ENCODE data around the gene PLD2. TPM values are rescaled to one million over a fixed set of nuclear protein-coding genes. Genes with fewer than 3 reads are reported as not detected.

PLD2 gene
- total and polyA plus RNA-seq, 7 experiments from 2014 or later = 1.5 to 42.7 (median 25.2) TPM

- intact Hi-C loops (cut with micrococcal nuclease) = no loop called here
- no peak overlapping the region for H3K27ac ChIP-seq (ENCODE audit: low read depth, low read length)
- no peaks in the 10 kb centered on the region for H3K27me3 ChIP-seq (ENCODE audit: control insufficient read depth in 2 of 2, insufficient read depth in 2 of 2, low read length in 2 of 2)
- peak overlapping the region in 1 of 10 donors; percentile 23 for H3K4me3 Mint-ChIP-seq
- peaks cover 0 to 15% (median 4%) of the 10 kb centered on the region in 5 donors for H3K36me3 Mint-ChIP-seq
- peak overlapping the region in 2 of 9 donors; percentile 25 to 34 for H3K27ac Mint-ChIP-seq
- DNase-seq = no peak
- ATAC-seq = no peak
- POLR2A ChIA-PET = interaction anchor here (1.0 kb wide), 1 partner anchor 10 kb away, joined by 3 read pairs; no protein-coding TSS in a partner anchor
- peaks cover 0 to 2% (median 0%) of the 10 kb centered on the region in 5 donors for H3K27me3 Mint-ChIP-seq
- H3K9me3 ChIP-seq (ENCODE audit: control insufficient read depth in 2 of 3, low read length in 3 of 3) = no peaks in the 10 kb centered on the region
- H3K4me3 ChIP-seq (ENCODE audit: low read length) = no peak overlapping the region
- CTCF ChIA-PET = no interaction called here
- H3K4me1 Mint-ChIP-seq = peaks cover 11 to 14% (median 12%) of the 10 kb centered on the region in 7 donors
- peaks cover 7% of the 10 kb centered on the region in 2 donors for H3K4me1 ChIP-seq (ENCODE audit: control insufficient read depth in 2 of 2, insufficient read depth in 2 of 2, low read length in 2 of 2)
- peaks cover 0 to 19% (median 0%) of the 10 kb centered on the region in 3 experiments for H3K36me3 ChIP-seq (ENCODE audit: control insufficient read depth in 2 of 3, insufficient read depth in 3 of 3, low read length in 3 of 3)
- no peaks in the 10 kb centered on the region for H3K9me3 Mint-ChIP-seq
These were observed 6.3 kb upstream of the PLD2 start for GRCh38 chr17:4800462-4801196.

- CTCF ChIA-PET = no interaction called here
- peaks cover 0 to 5% of the 10 kb centered on the region in 2 donors for H3K4me1 ChIP-seq (ENCODE audit: control insufficient read depth in 2 of 2, insufficient read depth in 2 of 2, low read length in 2 of 2)
These were observed 4.7 kb upstream of the PLD2 start, which contains the start of gene C17orf114 for GRCh38 chr17:4802228-4802627. Gene C17orf114 (minus strand): TSS chr17:4802328.

GRCh38 chr17:4806456-4806776, 536 bp upstream of the PLD2 start:
- no peak for DNase-seq
- H3K4me1 ChIP-seq (ENCODE audit: control insufficient read depth in 2 of 2, insufficient read depth in 2 of 2, low read length in 2 of 2) = peaks cover 0 to 5% of the 10 kb centered on the region in 2 donors
- peaks cover 0 to 6% (median 0%) of the 10 kb centered on the region in 3 experiments for H3K36me3 ChIP-seq (ENCODE audit: control insufficient read depth in 2 of 3, insufficient read depth in 3 of 3, low read length in 3 of 3)
- intact Hi-C loops (cut with micrococcal nuclease) = loop anchor here (2.0 to 5.0 kb wide), 2 partner anchors 81 to 82 kb away; no protein-coding TSS in a partner anchor
- CTCF ChIA-PET = no interaction called here
- H3K27me3 ChIP-seq (ENCODE audit: control insufficient read depth in 2 of 2, insufficient read depth in 2 of 2, low read length in 2 of 2) = no peaks in the 10 kb centered on the region
- peak overlapping the region; percentile 21 for H3K4me3 ChIP-seq (ENCODE audit: low read length)
- peaks cover 0 to 7% (median 0%) of the 10 kb centered on the region in 5 donors for H3K27me3 Mint-ChIP-seq
- H3K27ac Mint-ChIP-seq = peak overlapping the region in 4 of 9 donors; percentile 39 to 65 (median 55)
- peaks cover 0 to 11% (median 5%) of the 10 kb centered on the region in 5 donors for H3K36me3 Mint-ChIP-seq
- H3K4me3 Mint-ChIP-seq = peak overlapping the region; percentile 71 to 85 (median 79)
- peak overlapping the region; percentile 53 for H3K27ac ChIP-seq (ENCODE audit: low read depth, low read length)
- no peaks in the 10 kb centered on the region for H3K9me3 ChIP-seq (ENCODE audit: control insufficient read depth in 2 of 3, low read length in 3 of 3)
- H3K4me1 Mint-ChIP-seq = peaks cover 7 to 23% (median 19%) of the 10 kb centered on the region in 7 donors
- no peak for ATAC-seq
- POLR2A ChIA-PET = interaction anchor here (0.6 to 3.3 kb wide), 9 partner anchors 10 to 137 kb away, joined by 3 to 16 read pairs (median 5); partner anchors contain the start of genes ARRB2, MED11, PELP1 and PSMB6
- H3K9me3 Mint-ChIP-seq = no peaks in the 10 kb centered on the region

More at GRCh38 chr17:4802228-4802627, 4.7 kb upstream of the PLD2 start, which contains the start of gene C17orf114:
- H3K36me3 Mint-ChIP-seq = peaks cover 0 to 13% (median 4%) of the 10 kb centered on the region in 5 donors
- Histone ChIP-seq H3K27ac (ENCODE audit: low read depth, low read length) (no peak within 1 kb of the TSS), H3K27me3 (ENCODE audit: control insufficient read depth in 2 of 2, insufficient read depth in 2 of 2, low read length in 2 of 2) (no peaks in the 10 kb centered on the region), H3K9me3 (ENCODE audit: control insufficient read depth in 2 of 3, low read length in 3 of 3) (no peaks in the 10 kb centered on the region), H3K36me3 (ENCODE audit: control insufficient read depth in 2 of 3, insufficient read depth in 3 of 3, low read length in 3 of 3) (peaks cover 0 to 18% (median 0%) of the 10 kb centered on the region in 3 experiments), H3K4me3 (ENCODE audit: low read length) (no peak within 1 kb of the TSS)
- H3K27me3 Mint-ChIP-seq = peaks cover 0 to 7% (median 0%) of the 10 kb centered on the region in 5 donors
- peaks cover 0 to 10% (median 7%) of the 10 kb centered on the region in 7 donors for H3K4me1 Mint-ChIP-seq
- no peak within 1 kb of the TSS for H3K4me3 Mint-ChIP-seq
- no peak for DNase-seq
- intact Hi-C loops (cut with micrococcal nuclease) = no loop called here
- H3K9me3 Mint-ChIP-seq = no peaks in the 10 kb centered on the region
- POLR2A ChIA-PET = no interaction called here
- no peak for ATAC-seq
- H3K27ac Mint-ChIP-seq = no peak within 1 kb of the TSS

- intact Hi-C loops (cut with micrococcal nuclease) = loop anchor here (1.0 to 5.0 kb wide), 7 partner anchors 11 to 97 kb away; partner anchors contain the start of genes MED11 (in 2 of the 2), MINK1 (in 2 of the 2), PSMB6 (in 2 of the 2) and ARRB2 (in 1 of the 2)
- Mint-ChIP-seq H3K27ac (peak overlapping the region in 6 of 9 donors; percentile 0 to 78 (median 62)), H3K4me1 (peaks cover 7 to 23% (median 19%) of the 10 kb centered on the region in 7 donors), H3K4me3 (peak overlapping the region; percentile 57 to 88 (median 78)), H3K36me3 (peaks cover 0 to 11% (median 5%) of the 10 kb centered on the region in 5 donors), H3K9me3 (no peaks in the 10 kb centered on the region), H3K27me3 (peaks cover 0 to 7% (median 0%) of the 10 kb centered on the region in 5 donors)
- H3K36me3 ChIP-seq (ENCODE audit: control insufficient read depth in 2 of 3, insufficient read depth in 3 of 3, low read length in 3 of 3) = peaks cover 0 to 6% (median 0%) of the 10 kb centered on the region in 3 experiments
- DNase-seq = no peak
- ChIA-PET CTCF (no interaction called here), POLR2A (interaction anchor here (0.9 to 3.3 kb wide), 5 partner anchors 11 to 132 kb away, joined by 3 to 16 read pairs (median 12); partner anchors contain the start of genes ARRB2, PSMB6, RNF167 and SLC25A11)
- peak overlapping the region; percentile 79 for H3K27ac ChIP-seq (ENCODE audit: low read depth, low read length)
- ATAC-seq = no peak
- no peak overlapping the region for H3K4me3 ChIP-seq (ENCODE audit: low read length)
- no peaks in the 10 kb centered on the region for H3K9me3 ChIP-seq (ENCODE audit: control insufficient read depth in 2 of 3, low read length in 3 of 3)
- H3K27me3 ChIP-seq (ENCODE audit: control insufficient read depth in 2 of 2, insufficient read depth in 2 of 2, low read length in 2 of 2) = no peaks in the 10 kb centered on the region
- peaks cover 0 to 5% of the 10 kb centered on the region in 2 donors for H3K4me1 ChIP-seq (ENCODE audit: control insufficient read depth in 2 of 2, insufficient read depth in 2 of 2, low read length in 2 of 2)
These were observed 839 bp downstream of the PLD2 start for GRCh38 chr17:4807605-4808377.

GRCh38 chr17:4808378-4808767, 1.4 kb downstream of the PLD2 start:
- Histone ChIP-seq H3K36me3 (ENCODE audit: control insufficient read depth in 2 of 3, insufficient read depth in 3 of 3, low read length in 3 of 3) (peaks cover 0 to 6% (median 0%) of the 10 kb centered on the region in 3 experiments), H3K4me3 (ENCODE audit: low read length) (no peak overlapping the region), H3K9me3 (ENCODE audit: control insufficient read depth in 2 of 3, low read length in 3 of 3) (no peaks in the 10 kb centered on the region), H3K27me3 (ENCODE audit: control insufficient read depth in 2 of 2, insufficient read depth in 2 of 2, low read length in 2 of 2) (no peaks in the 10 kb centered on the region), H3K27ac (ENCODE audit: low read depth, low read length) (no peak overlapping the region), H3K4me1 (ENCODE audit: control insufficient read depth in 2 of 2, insufficient read depth in 2 of 2, low read length in 2 of 2) (peaks cover 0 to 5% of the 10 kb centered on the region in 2 donors)
- intact Hi-C loops (cut with micrococcal nuclease) = loop anchor here in 1 of 2 donors (5.0 kb wide), 1 partner anchor 79 kb away; no protein-coding TSS in a partner anchor
- no peak for DNase-seq
- peak overlapping the region in 5 of 9 donors; percentile 0 to 89 (median 67) for H3K27ac Mint-ChIP-seq
- ATAC-seq = no peak
- H3K36me3 Mint-ChIP-seq = peaks cover 0 to 11% (median 5%) of the 10 kb centered on the region in 5 donors
- ChIA-PET POLR2A (interaction anchor here (0.8 to 2.5 kb wide), 3 partner anchors 52 to 131 kb away, joined by 3 to 13 read pairs (median 3); partner anchors contain the start of genes ARRB2, RNF167 and SLC25A11), CTCF (no interaction called here)
- H3K4me1 Mint-ChIP-seq = peaks cover 7 to 23% (median 19%) of the 10 kb centered on the region in 7 donors
- H3K4me3 Mint-ChIP-seq = peak overlapping the region; percentile 57 to 88 (median 76)
- no peaks in the 10 kb centered on the region for H3K9me3 Mint-ChIP-seq
- H3K27me3 Mint-ChIP-seq = peaks cover 0 to 7% (median 0%) of the 10 kb centered on the region in 5 donors
